ENCODE measurements around the gene ZNF514.

Gene ZNF514

GRCh38 chr2:95159690-95160449, at the start of gene ZNF514:
TSS of gene ZNF514 (minus strand) at chr2:95159848. CDS start at chr2:95153253, 6,595 bp downstream.
- peak; percentile 88 for DNase-seq

GRCh38 chr2:95208106-95208505, 48.5 kb upstream of the ZNF514 start:
- no peak for DNase-seq

GRCh38 chr2:95207111-95207961, 47.7 kb upstream of the ZNF514 start, which contains the start of gene ZNF892:
TSS of gene ZNF892 (plus strand) at chr2:95207521. CDS start at chr2:95207816, 295 bp downstream.
- peak; percentile 93 for DNase-seq

- DNase-seq = no peak
These were observed 46.4 kb upstream of the ZNF514 start for GRCh38 chr2:95206096-95206495.

- no peak for DNase-seq
These were observed 44.7 kb upstream of the ZNF514 start for GRCh38 chr2:95204396-95204795.

GRCh38 chr2:95203911-95204310, 44.3 kb upstream of the ZNF514 start:
- no peak for DNase-seq

- peak; percentile 72 for DNase-seq
These were observed 33.3 kb upstream of the ZNF514 start for GRCh38 chr2:95192956-95193355.

- DNase-seq = no peak
These were observed 26.3 kb upstream of the ZNF514 start for GRCh38 chr2:95185973-95186372.

GRCh38 chr2:95185197-95185596, 25.5 kb upstream of the ZNF514 start:
- DNase-seq = no peak

- DNase-seq = no peak
These were observed 22.1 kb upstream of the ZNF514 start for GRCh38 chr2:95181774-95182173.

GRCh38 chr2:95179451-95179850, 19.8 kb upstream of the ZNF514 start:
- DNase-seq = no peak

- DNase-seq = no peak
These were observed 14.4 kb upstream of the ZNF514 start for GRCh38 chr2:95174031-95174542.

GRCh38 chr2:95171902-95172301, 12.3 kb upstream of the ZNF514 start:
- no peak for DNase-seq

GRCh38 chr2:95166065-95166763, 6.6 kb upstream of the ZNF514 start:
- no peak for DNase-seq

- DNase-seq = peak; percentile 97
These were observed 5.9 kb upstream of the ZNF514 start, which contains the start of gene ZNF2 for GRCh38 chr2:95165371-95166064. TSS of gene ZNF2 (plus strand) at chr2:95165809. CDS start at chr2:95176227, 10,418 bp downstream.

GRCh38 chr2:95165030-95165370, 5.4 kb upstream of the ZNF514 start:
- no peak for DNase-seq

GRCh38 chr2:95158891-95159619, 593 bp downstream of the ZNF514 start:
- peak; percentile 80 for DNase-seq

GRCh38 chr2:95158441-95158840, 1.2 kb downstream of the ZNF514 start:
- no peak for DNase-seq

GRCh38 chr2:95149397-95149984, 10.2 kb downstream of the ZNF514 start:
- no peak for DNase-seq

GRCh38 chr2:95143838-95144237, 15.8 kb downstream of the ZNF514 start:
- no peak for DNase-seq

GRCh38 chr2:95138702-95139101, 20.9 kb downstream of the ZNF514 start:
- no peak for DNase-seq

All from activated CD8-positive, alpha-beta memory T cell treated with anti-CD3 and anti-CD28 coated beads for 24 hours (primary cell).